Measurements from ENCODE around the gene GPR176.

The GPR176 gene

DNA sequence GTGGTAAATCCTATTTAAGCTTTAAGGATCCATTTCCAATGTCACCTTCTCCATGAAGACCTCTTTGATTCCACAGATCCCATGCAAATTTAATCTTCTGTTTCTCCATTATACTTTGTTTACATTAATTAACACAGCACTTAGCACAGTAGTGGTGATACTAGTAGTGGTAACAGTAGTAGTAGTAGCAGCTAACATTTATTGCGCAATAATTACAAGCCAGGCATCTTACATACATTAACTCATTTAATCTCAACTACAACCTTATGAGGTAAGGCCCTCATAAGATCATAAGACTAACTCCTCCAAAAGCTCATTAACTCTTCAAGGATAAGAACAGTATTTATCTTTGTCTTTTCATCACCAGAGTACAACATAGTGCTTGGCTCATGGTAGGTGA, 82.6 kb downstream of the GPR176 start:
- DNase-seq (ENCODE audit: insufficient read length, low spot score): no peak
- no peak for FAIRE-seq
- TF ChIP-seq PAX5 (IDR thresholded peaks at IDR 0.05; ENCODE audit: insufficient read depth, low read length, severe bottlenecking) (no peak), SPI1 (IDR thresholded peaks at IDR 0.05; ENCODE audit: low read depth, low read length) (no peak), POLR2AphosphoS5 (IDR thresholded peaks at IDR 0.05; ENCODE audit: low read depth, low read length) (no peak), POLR2A (IDR thresholded peaks at IDR 0.05; ENCODE audit: low read depth, low read length) (no peak), POU2F2 (IDR thresholded peaks at IDR 0.05; ENCODE audit: low read depth, low read length) (no peak), TAF1 (IDR thresholded peaks at IDR 0.05; ENCODE audit: low read depth, low read length) (no peak)

DNA sequence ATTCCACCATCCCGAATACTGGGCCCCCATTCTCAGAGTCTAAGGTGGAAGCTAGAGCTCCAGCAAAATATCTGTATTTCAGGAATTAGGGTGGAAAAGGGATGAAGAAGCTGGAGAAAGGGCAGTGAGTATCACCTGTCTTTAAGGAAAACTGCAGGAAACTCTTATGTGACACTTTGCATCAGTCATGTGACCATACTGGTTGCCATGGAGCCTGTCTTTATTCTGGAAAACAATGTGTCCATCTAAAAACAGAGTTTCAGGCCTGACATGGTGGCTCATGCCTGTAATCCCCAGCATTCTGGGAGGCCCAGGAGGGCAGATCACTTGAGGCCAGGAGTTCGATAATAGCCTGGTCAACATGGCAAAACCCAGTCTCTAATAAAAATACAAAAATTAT, 84.5 kb downstream of the GPR176 start:
- FAIRE-seq (no peak), DNase-seq (ENCODE audit: insufficient read length, low spot score) (no peak)
- TF ChIP-seq SPI1 (IDR thresholded peaks at IDR 0.05; ENCODE audit: low read depth, low read length) (no peak), POU2F2 (IDR thresholded peaks at IDR 0.05; ENCODE audit: low read depth, low read length) (no peak), TAF1 (IDR thresholded peaks at IDR 0.05; ENCODE audit: low read depth, low read length) (no peak), POLR2AphosphoS5 (IDR thresholded peaks at IDR 0.05; ENCODE audit: low read depth, low read length) (no peak), PAX5 (IDR thresholded peaks at IDR 0.05; ENCODE audit: insufficient read depth, low read length, severe bottlenecking) (no peak), POLR2A (IDR thresholded peaks at IDR 0.05; ENCODE audit: low read depth, low read length) (no peak)

DNA sequence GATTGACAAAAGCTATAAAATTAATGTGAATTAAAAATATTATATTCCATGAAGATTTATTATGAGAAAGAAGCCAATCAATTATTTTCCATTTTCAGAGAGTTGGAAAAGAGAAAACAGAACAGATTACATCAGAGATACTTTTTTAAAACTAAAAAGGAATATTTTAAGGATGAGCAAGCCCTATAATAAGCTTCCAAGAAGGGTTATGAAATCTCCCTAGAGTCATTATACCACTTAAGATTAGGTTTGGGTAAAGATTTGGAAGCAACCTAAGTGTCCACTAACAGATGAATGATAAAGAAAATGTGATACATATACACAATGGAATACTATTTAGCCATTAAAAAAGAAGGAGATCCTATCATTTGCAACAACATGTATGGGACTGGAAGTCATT, 85.8 kb downstream of the GPR176 start:
- no peak for DNase-seq (ENCODE audit: insufficient read length, low spot score)
- TF ChIP-seq TAF1 (IDR thresholded peaks at IDR 0.05; ENCODE audit: low read depth, low read length) (no peak), POU2F2 (IDR thresholded peaks at IDR 0.05; ENCODE audit: low read depth, low read length) (no peak), POLR2A (IDR thresholded peaks at IDR 0.05; ENCODE audit: low read depth, low read length) (no peak), POLR2AphosphoS5 (IDR thresholded peaks at IDR 0.05; ENCODE audit: low read depth, low read length) (no peak), PAX5 (IDR thresholded peaks at IDR 0.05; ENCODE audit: insufficient read depth, low read length, severe bottlenecking) (no peak), SPI1 (IDR thresholded peaks at IDR 0.05; ENCODE audit: low read depth, low read length) (no peak)
- FAIRE-seq: no peak

DNA sequence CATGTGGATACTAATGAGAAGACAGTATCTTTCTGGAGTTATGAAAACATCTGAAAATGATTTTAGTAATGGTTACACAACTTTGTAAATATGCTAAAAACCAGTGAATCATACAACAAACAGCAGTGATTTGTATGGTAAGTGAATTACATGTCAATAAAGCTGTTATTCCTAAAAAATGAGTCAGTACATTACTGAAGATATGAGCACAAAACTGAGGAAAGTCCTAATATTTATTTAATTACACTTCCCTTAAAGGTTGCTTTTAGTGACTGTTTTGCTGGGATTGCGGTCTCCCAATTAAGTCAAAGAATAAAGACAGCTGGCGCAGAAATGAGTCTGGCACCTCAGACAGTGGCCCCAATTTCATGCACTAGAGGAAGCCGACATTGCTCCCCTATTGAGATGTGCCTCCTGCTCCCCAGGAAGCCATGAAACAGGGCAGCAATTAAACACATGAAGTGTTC, 86.5 kb downstream of the GPR176 start:
- no peak for FAIRE-seq
- TF ChIP-seq POLR2AphosphoS5 (IDR thresholded peaks at IDR 0.05; ENCODE audit: low read depth, low read length): no peak
- TF ChIP-seq SPI1 (IDR thresholded peaks at IDR 0.05; ENCODE audit: low read depth, low read length): no peak
- TF ChIP-seq TAF1 (IDR thresholded peaks at IDR 0.05; ENCODE audit: low read depth, low read length): no peak
- TF ChIP-seq POLR2A (IDR thresholded peaks at IDR 0.05; ENCODE audit: low read depth, low read length): no peak
- TF ChIP-seq PAX5 (IDR thresholded peaks at IDR 0.05; ENCODE audit: insufficient read depth, low read length, severe bottlenecking): no peak
- TF ChIP-seq POU2F2 (IDR thresholded peaks at IDR 0.05; ENCODE audit: low read depth, low read length): no peak
- DNase-seq (ENCODE audit: insufficient read length, low spot score): no peak

DNA sequence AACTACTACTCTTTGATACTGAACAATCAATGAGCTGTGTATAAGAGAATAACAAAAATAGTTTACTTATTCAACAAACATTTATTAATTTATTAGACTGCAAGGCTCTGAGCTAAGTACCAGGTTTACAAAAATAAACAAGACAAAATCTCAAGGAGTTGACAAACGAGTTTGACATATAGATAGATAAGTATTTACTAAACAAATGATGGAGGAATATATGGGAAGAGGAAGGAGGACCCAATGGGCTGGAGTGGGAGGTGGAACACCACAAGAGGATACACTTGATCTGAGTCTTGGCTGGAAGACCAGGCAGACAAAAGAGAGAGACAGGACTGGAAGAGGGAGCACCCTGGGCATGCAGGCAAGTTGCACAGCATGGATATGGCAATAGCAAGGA, 89.9 kb downstream of the GPR176 start:
- no peak for TF ChIP-seq SPI1 (IDR thresholded peaks at IDR 0.05; ENCODE audit: low read depth, low read length)
- TF ChIP-seq POLR2A (IDR thresholded peaks at IDR 0.05; ENCODE audit: low read depth, low read length): no peak
- no peak for TF ChIP-seq TAF1 (IDR thresholded peaks at IDR 0.05; ENCODE audit: low read depth, low read length)
- no peak for TF ChIP-seq PAX5 (IDR thresholded peaks at IDR 0.05; ENCODE audit: insufficient read depth, low read length, severe bottlenecking)
- no peak for TF ChIP-seq POU2F2 (IDR thresholded peaks at IDR 0.05; ENCODE audit: low read depth, low read length)
- no peak for TF ChIP-seq POLR2AphosphoS5 (IDR thresholded peaks at IDR 0.05; ENCODE audit: low read depth, low read length)
- DNase-seq (ENCODE audit: insufficient read length, low spot score) (no peak), FAIRE-seq (no peak)

DNA sequence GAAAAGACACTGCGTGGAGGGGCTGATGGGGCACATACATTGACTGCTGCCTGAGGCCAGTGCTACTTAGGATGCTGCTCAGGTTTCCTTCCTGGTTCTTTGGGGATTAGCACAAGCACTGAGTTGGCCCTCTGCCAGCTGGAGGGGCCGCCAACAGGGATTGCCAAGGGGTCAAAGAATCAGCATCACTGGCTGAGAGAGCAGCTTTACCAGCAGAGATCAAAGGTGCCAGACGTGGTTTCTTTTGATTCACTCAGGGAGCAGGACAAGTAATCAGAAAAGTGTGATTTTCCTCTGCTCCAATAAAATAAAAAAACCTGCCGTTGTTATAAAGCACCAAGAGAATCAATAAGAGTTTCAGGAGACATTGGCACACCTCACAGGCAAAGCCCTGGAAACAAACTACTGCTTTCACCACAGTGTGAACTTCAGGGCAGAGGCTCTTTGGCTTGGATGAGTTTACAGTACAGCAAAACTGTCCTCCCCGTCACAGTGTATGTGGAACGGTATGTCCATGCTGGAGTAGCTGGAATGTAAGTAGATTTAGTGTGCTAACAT, 91.6 kb downstream of the GPR176 start:
- DNase-seq (ENCODE audit: insufficient read length, low spot score): no peak

DNA sequence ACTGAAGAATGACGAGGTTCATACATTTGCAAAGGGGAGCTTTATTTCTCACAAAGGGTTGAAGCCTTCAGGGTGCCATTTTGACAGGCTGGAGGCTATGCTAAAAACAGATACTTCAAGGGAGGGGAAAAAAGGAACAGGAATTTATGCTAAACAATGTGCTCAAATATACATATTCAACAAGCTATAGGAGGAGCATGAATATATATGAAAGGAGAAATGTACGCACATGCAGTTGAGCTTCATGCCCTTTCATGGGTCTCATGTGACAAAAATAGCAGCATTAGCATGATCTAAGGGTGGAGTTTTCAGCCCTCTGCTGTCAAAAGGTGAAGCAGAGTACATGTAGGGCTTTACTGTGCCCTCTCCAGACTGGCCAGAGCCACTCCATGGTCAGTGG, 93.1 kb downstream of the GPR176 start:
- no peak for TF ChIP-seq POU2F2 (IDR thresholded peaks at IDR 0.05; ENCODE audit: low read depth, low read length)
- no peak for TF ChIP-seq TAF1 (IDR thresholded peaks at IDR 0.05; ENCODE audit: low read depth, low read length)
- no peak for TF ChIP-seq SPI1 (IDR thresholded peaks at IDR 0.05; ENCODE audit: low read depth, low read length)
- TF ChIP-seq PAX5 (IDR thresholded peaks at IDR 0.05; ENCODE audit: insufficient read depth, low read length, severe bottlenecking): no peak
- TF ChIP-seq POLR2AphosphoS5 (IDR thresholded peaks at IDR 0.05; ENCODE audit: low read depth, low read length): no peak
- no peak for TF ChIP-seq POLR2A (IDR thresholded peaks at IDR 0.05; ENCODE audit: low read depth, low read length)
- DNase-seq (ENCODE audit: insufficient read length, low spot score) (no peak), FAIRE-seq (no peak)

More for the DNA sequence above, 91.6 kb downstream of the GPR176 start:
- TF ChIP-seq POLR2A (IDR thresholded peaks at IDR 0.05; ENCODE audit: low read depth, low read length) (no peak), POU2F2 (IDR thresholded peaks at IDR 0.05; ENCODE audit: low read depth, low read length) (no peak), TAF1 (IDR thresholded peaks at IDR 0.05; ENCODE audit: low read depth, low read length) (no peak), PAX5 (IDR thresholded peaks at IDR 0.05; ENCODE audit: insufficient read depth, low read length, severe bottlenecking) (no peak), POLR2AphosphoS5 (IDR thresholded peaks at IDR 0.05; ENCODE audit: low read depth, low read length) (no peak), SPI1 (IDR thresholded peaks at IDR 0.05; ENCODE audit: low read depth, low read length) (no peak)
- no peak for FAIRE-seq

DNA sequence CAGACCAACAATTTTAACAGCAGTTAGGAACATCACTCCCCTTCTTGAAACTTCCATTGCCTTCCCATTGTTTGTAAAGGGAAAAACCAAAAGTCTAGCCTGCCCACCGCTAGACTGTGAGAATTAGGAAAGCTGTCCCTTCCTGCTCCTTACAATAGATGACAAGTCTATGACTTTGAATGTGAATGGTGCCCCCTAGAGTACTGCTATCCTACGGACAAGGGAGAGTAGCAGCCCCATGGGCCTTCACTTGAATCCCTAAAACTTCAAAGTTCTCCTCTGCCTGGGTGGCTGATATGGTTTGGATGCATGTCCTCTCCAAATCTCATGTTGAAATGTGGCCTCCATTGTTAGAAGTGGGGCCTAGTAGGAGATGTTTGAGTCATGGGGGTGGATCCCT, 96.4 kb downstream of the GPR176 start:
- DNase-seq (ENCODE audit: insufficient read length, low spot score) (no peak), FAIRE-seq (no peak)
- TF ChIP-seq TAF1 (IDR thresholded peaks at IDR 0.05; ENCODE audit: low read depth, low read length) (no peak), PAX5 (IDR thresholded peaks at IDR 0.05; ENCODE audit: insufficient read depth, low read length, severe bottlenecking) (no peak), POLR2A (IDR thresholded peaks at IDR 0.05; ENCODE audit: low read depth, low read length) (no peak), SPI1 (IDR thresholded peaks at IDR 0.05; ENCODE audit: low read depth, low read length) (no peak), POU2F2 (IDR thresholded peaks at IDR 0.05; ENCODE audit: low read depth, low read length) (no peak), POLR2AphosphoS5 (IDR thresholded peaks at IDR 0.05; ENCODE audit: low read depth, low read length) (no peak)

DNA sequence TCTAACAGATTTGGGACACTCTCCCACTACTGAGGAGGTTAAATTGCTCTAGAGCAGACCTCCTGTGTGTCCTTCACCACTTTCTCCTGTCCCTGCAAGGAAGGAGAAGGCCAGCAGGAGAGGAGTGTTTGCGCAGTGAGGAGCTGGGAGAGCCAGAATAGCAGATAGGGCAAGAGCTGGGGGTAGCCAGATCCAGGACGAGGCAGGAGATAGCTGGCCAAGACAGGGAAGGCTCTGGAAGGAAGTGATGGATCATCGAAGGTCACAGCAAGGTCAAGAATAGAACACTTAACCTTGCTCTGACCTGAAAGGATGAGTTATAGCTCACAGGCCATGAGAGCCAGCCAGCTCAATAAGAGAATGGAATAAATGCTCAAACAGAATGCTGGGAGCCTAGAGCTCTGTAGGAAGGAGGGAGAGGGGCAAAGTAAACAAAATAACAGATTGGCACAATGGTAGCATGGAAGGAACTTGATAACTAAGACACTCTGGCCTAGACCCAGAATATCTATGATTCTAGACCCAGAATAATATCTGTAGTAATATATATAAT, 99.9 kb downstream of the GPR176 start:
- DNase-seq (ENCODE audit: insufficient read length, low spot score) (no peak), FAIRE-seq (no peak)
- TF ChIP-seq PAX5 (IDR thresholded peaks at IDR 0.05; ENCODE audit: insufficient read depth, low read length, severe bottlenecking): no peak
- TF ChIP-seq POLR2A (IDR thresholded peaks at IDR 0.05; ENCODE audit: low read depth, low read length): no peak
- no peak for TF ChIP-seq POLR2AphosphoS5 (IDR thresholded peaks at IDR 0.05; ENCODE audit: low read depth, low read length)
- TF ChIP-seq SPI1 (IDR thresholded peaks at IDR 0.05; ENCODE audit: low read depth, low read length): no peak
